Nephron (organoid): ENCODE measurements around the gene ARHGAP32.

Source experiments
- H3K27ac Mint-ChIP-seq, 3 experiments: 2 replicates each; pipeline ENCODE4 v1.8.0; 2020; ENCODE audit warnings: mixed read lengths in 3 of 3, mild to moderate bottlenecking in 2 of 3, moderate library complexity in 1 of 3
- H3K27me3 Mint-ChIP-seq: 2 replicates; pipeline ENCODE4 v1.8.0; 2021; ENCODE audit warnings: low read depth, mild to moderate bottlenecking, moderate library complexity, mixed read lengths
- H3K36me3 Mint-ChIP-seq: 2 replicates; pipeline ENCODE4 v1.8.0; 2020; ENCODE audit warnings: low read depth, mixed read lengths
- H3K4me1 Mint-ChIP-seq: 2 replicates; pipeline ENCODE4 v1.8.0; 2020; ENCODE audit warnings: mixed read lengths
- H3K4me3 Mint-ChIP-seq, 3 experiments: 2 replicates each; pipeline ENCODE4 v1.8.0; 2020; ENCODE audit warnings: mild to moderate bottlenecking in 3 of 3, mixed read lengths in 3 of 3, moderate library complexity in 2 of 3
- H3K9me3 Mint-ChIP-seq: 2 replicates; pipeline ENCODE4 v1.8.0; 2020; ENCODE audit warnings: mixed read lengths
- CTCF ChIP-seq, 3 experiments: fragments of 200-600 bp; sonication (generic); IDR thresholded peaks; one replicate each; pipeline ENCODE4 v1.5.0; 2021; ENCODE audit warnings: antibody characterized with exemption in 3 of 3; ENCODE audit not compliant: unreplicated experiment in 3 of 3

The ARHGAP32 gene

GRCh38 chr11:128964463-128964930 is 227.6 kb downstream of the ARHGAP32 start:
- H3K27me3 Mint-ChIP-seq = no peaks in the 10 kb centered on the region
- no peak for TF ChIP-seq CTCF (IDR thresholded peaks at IDR 0.05; ENCODE audit: unreplicated experiment in 3 of 3)
- no peaks in the 10 kb centered on the region for H3K9me3 Mint-ChIP-seq

DNA sequence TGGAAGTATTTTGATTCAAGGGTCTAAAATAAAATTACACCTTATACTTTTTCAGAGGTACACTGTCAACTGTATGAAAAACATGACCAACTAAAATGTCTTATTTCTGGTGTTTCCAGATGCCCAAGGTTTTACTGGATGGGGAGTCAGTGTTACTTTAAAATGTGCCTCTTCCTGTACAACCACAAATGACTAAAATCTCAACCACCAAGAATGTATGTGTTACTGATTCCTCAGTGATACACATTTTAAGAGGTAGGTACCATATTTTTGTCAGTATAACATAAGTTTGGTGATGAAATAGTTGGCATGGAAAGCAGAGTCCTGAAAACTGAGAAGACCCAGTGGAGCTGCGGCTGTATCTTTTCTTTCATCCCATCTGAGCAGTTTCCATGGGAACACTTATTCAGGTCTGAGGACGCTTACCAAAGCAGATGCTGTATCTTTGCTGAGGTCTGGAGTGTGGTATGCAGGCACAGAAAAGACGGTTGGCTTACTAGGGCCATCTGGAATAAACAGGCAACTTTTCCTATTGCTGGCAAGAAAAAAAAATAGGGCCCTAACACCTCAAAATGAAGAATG is 228.3 kb downstream of the ARHGAP32 start:
- Mint-ChIP-seq H3K27me3 (no peaks in the 10 kb centered on the region), H3K4me1 (peaks cover 5% of the 10 kb centered on the region), H3K36me3 (peaks cover 19% of the 10 kb centered on the region), H3K4me3 (no peak overlapping the region), H3K9me3 (no peaks in the 10 kb centered on the region), H3K27ac (no peak overlapping the region)
- TF ChIP-seq CTCF (IDR thresholded peaks at IDR 0.05; ENCODE audit: unreplicated experiment in 3 of 3) = no peak

More at GRCh38 chr11:128964463-128964930, 227.6 kb downstream of the ARHGAP32 start:
- Mint-ChIP-seq H3K4me3 (no peak overlapping the region), H3K27ac (no peak overlapping the region), H3K4me1 (peaks cover 5% of the 10 kb centered on the region), H3K36me3 (peaks cover 25% of the 10 kb centered on the region)

- no peak for TF ChIP-seq CTCF (IDR thresholded peaks at IDR 0.05; ENCODE audit: unreplicated experiment in 3 of 3)
- Mint-ChIP-seq H3K4me1 (peaks cover 5% of the 10 kb centered on the region), H3K4me3 (no peak overlapping the region)
These were observed 229.2 kb downstream of the ARHGAP32 start for GRCh38 chr11:128962896-128963295.

GRCh38 chr11:128961645-128962044 is 230.5 kb downstream of the ARHGAP32 start:
- H3K4me1 Mint-ChIP-seq = peaks cover 8% of the 10 kb centered on the region

More at GRCh38 chr11:128962896-128963295, 229.2 kb downstream of the ARHGAP32 start:
- H3K27ac Mint-ChIP-seq = no peak overlapping the region
- H3K27me3 Mint-ChIP-seq = no peaks in the 10 kb centered on the region
- H3K9me3 Mint-ChIP-seq = no peaks in the 10 kb centered on the region
- H3K36me3 Mint-ChIP-seq = peaks cover 13% of the 10 kb centered on the region

DNA sequence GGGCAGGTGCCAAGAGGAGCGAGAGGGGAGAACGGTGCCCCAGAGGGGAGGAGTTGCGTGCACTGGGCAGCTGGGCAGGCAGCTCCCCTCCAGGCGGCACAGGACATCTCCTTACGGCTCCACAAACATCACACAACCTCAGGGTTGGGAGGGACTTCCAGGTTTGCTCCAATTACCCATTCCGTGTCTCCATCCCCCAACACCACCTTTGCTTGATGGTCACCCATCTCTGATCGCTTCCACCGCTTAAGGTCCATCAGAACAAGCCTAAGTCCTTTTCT is 235.0 kb downstream of the ARHGAP32 start:
- Mint-ChIP-seq H3K4me1 (peaks cover 7% of the 10 kb centered on the region), H3K27me3 (no peaks in the 10 kb centered on the region), H3K27ac (no peak overlapping the region), H3K36me3 (no peaks in the 10 kb centered on the region), H3K9me3 (no peaks in the 10 kb centered on the region), H3K4me3 (no peak overlapping the region)
- no peak for TF ChIP-seq CTCF (IDR thresholded peaks at IDR 0.05; ENCODE audit: unreplicated experiment in 3 of 3)

More at GRCh38 chr11:128961645-128962044, 230.5 kb downstream of the ARHGAP32 start:
- Mint-ChIP-seq H3K9me3 (no peaks in the 10 kb centered on the region), H3K27me3 (no peaks in the 10 kb centered on the region), H3K4me3 (no peak overlapping the region), H3K27ac (no peak overlapping the region), H3K36me3 (peaks cover 8% of the 10 kb centered on the region)
- TF ChIP-seq CTCF (IDR thresholded peaks at IDR 0.05; ENCODE audit: unreplicated experiment in 3 of 3) = no peak
